WERI-Rb-1 (cell line): ENCODE measurements around the gene ASIC2.

Source experiments
- DNase-seq: peaks from one replicate; pipeline ENCODE4 v3.0.0-alpha.2; 2020
- H3K27ac ChIP-seq: fragments of 250-450 bp; sonication (Bioruptor Pico); 2 replicates; pipeline ENCODE4 v1.5.1; 2020; ENCODE audit warnings: mild to moderate bottlenecking, moderate library complexity
- H3K27me3 ChIP-seq: fragments of 250-450 bp; sonication (Bioruptor Pico); 2 replicates; pipeline ENCODE4 v1.5.1; 2021; ENCODE audit warnings: mild to moderate bottlenecking, low read depth, moderate library complexity; ENCODE audit not compliant: insufficient read depth, severe bottlenecking
- H3K36me3 ChIP-seq: fragments of 250-450 bp; sonication (Bioruptor Pico); 2 replicates; pipeline ENCODE4 v1.5.1; 2020; ENCODE audit warnings: mild to moderate bottlenecking, moderate library complexity
- H3K4me3 ChIP-seq: 2 replicates; pipeline ENCODE4 v1.5.1; 2011; ENCODE audit warnings: low read depth, mild to moderate bottlenecking, control low read depth, low read length
- H3K9me3 ChIP-seq: fragments of 250-450 bp; sonication (Bioruptor Pico); 2 replicates; pipeline ENCODE4 v1.5.1; 2021; ENCODE audit warnings: mild to moderate bottlenecking, moderate library complexity; ENCODE audit not compliant: severe bottlenecking
- CTCF ChIP-seq: IDR thresholded peaks from 2 replicates; pipeline ENCODE4 v1.5.1; 2011; ENCODE audit warnings: low read depth, mild to moderate bottlenecking, control low read depth, inconsistent platforms, low read length

ASIC2 gene

GRCh38 chr17:33097411-33097810 lies 195.7 kb downstream of the ASIC2 start:
- no peak for DNase-seq
- Histone ChIP-seq H3K4me3 (no peak overlapping the region), H3K27me3 (peaks cover 89% of the 10 kb centered on the region), H3K27ac (no peak overlapping the region), H3K36me3 (no peaks in the 10 kb centered on the region), H3K9me3 (no peaks in the 10 kb centered on the region)
- no peak for TF ChIP-seq CTCF

GRCh38 chr17:33096161-33096560 lies 196.9 kb downstream of the ASIC2 start:
- DNase-seq = no peak
- no peaks in the 10 kb centered on the region for H3K36me3 ChIP-seq
- no peaks in the 10 kb centered on the region for H3K9me3 ChIP-seq
- H3K4me3 ChIP-seq = no peak overlapping the region
- no peak for TF ChIP-seq CTCF
- no peak overlapping the region for H3K27ac ChIP-seq
- peaks cover 90% of the 10 kb centered on the region for H3K27me3 ChIP-seq

- no peaks in the 10 kb centered on the region for H3K36me3 ChIP-seq
- no peak for DNase-seq
- peaks cover 87% of the 10 kb centered on the region for H3K27me3 ChIP-seq
- H3K9me3 ChIP-seq = no peaks in the 10 kb centered on the region
- no peak overlapping the region for H3K4me3 ChIP-seq
- H3K27ac ChIP-seq = no peak overlapping the region
- TF ChIP-seq CTCF = no peak
These were observed 201.8 kb downstream of the ASIC2 start for GRCh38 chr17:33091271-33091670.

DNA sequence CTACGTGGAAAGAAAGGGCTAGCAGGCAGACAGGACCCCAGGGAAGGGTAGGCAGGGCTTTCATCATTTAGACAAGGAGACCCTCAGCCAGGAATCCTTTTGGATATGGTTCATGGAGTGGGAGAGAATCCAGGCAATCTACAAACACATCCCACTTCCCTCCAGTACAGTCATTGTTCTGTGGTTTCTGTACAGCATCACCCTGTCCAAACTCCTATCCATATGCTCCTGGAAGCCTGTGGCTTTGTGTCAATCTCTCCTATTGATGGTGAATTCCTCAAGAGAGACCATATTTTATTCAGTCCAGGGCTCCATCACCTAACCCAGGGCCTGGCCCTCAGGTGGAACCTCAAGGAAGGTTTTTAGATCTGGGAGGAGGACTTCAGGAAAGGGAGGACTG lies 202.3 kb downstream of the ASIC2 start:
- peaks cover 86% of the 10 kb centered on the region for H3K27me3 ChIP-seq
- no peak for DNase-seq
- H3K27ac ChIP-seq = no peak overlapping the region
- H3K9me3 ChIP-seq = no peaks in the 10 kb centered on the region
- no peak overlapping the region for H3K4me3 ChIP-seq
- H3K36me3 ChIP-seq = no peaks in the 10 kb centered on the region
- TF ChIP-seq CTCF = no peak

DNA sequence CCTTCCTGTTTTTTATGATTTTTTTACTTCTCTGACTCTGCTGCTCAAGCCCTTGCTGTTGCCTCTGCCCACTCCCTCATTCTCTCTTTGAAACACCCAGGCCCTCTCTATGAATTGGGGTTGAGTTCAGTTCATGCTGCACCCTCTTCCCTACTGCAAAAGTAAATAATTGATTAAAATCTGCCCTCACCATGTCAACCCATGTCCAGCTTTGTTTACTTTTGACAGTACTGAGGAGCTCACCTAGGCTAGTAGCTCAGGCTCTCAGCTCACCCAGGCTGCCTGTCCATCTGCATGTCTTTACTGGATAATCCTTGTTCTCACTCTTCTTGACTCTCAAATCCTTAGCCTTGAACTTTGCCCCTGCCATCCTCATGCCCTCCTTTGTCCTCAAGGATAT lies 206.2 kb downstream of the ASIC2 start:
- no peaks in the 10 kb centered on the region for H3K9me3 ChIP-seq
- no peak overlapping the region for H3K4me3 ChIP-seq
- no peaks in the 10 kb centered on the region for H3K36me3 ChIP-seq
- H3K27me3 ChIP-seq = peaks cover 90% of the 10 kb centered on the region
- no peak overlapping the region for H3K27ac ChIP-seq
- DNase-seq = no peak
- TF ChIP-seq CTCF = no peak

DNA sequence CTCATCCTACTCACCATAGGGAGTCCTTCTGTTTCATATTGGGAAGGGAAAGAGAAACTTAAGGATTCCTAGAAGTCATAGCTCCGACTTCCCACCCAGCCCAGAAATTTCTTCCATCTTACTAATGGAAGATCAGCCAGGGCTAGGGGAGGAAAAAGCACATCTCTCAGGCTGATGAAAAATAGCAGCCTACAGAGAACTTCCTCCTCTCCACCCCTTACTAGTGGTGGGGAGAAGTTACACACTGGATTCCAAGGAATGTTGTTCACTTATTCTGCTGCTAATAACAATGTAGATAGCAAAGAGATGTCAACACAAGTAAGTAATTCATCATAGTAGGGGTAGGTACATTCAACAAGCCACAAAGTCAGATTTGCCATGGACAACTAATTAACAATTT lies 207.1 kb downstream of the ASIC2 start:
- Histone ChIP-seq H3K27me3 (peaks cover 87% of the 10 kb centered on the region), H3K4me3 (no peak overlapping the region), H3K9me3 (no peaks in the 10 kb centered on the region), H3K36me3 (no peaks in the 10 kb centered on the region), H3K27ac (no peak overlapping the region)
- no peak for TF ChIP-seq CTCF
- DNase-seq = no peak
